Measurements from ENCODE around the gene KCNQ5. TPM values are rescaled to one million over a fixed set of nuclear protein-coding genes. Genes with fewer than 3 reads are reported as not detected.

Gene KCNQ5
- total RNA-seq, 1 donor from 2014 or later = 0.08 TPM

GRCh38 chr6:73011945-73012344 lies 390.1 kb downstream of the KCNQ5 start:
- DNase-seq (ENCODE audit: low spot score) = no peak
- H3K4me1 Mint-ChIP-seq (ENCODE audit: unreplicated experiment) = no peaks in the 10 kb centered on the region
- H3K4me3 Mint-ChIP-seq (ENCODE audit: unreplicated experiment) = no peak overlapping the region
- no peaks in the 10 kb centered on the region for H3K27me3 Mint-ChIP-seq (ENCODE audit: unreplicated experiment)
- H3K36me3 Mint-ChIP-seq (ENCODE audit: low read depth, unreplicated experiment) = no peaks in the 10 kb centered on the region
- TF ChIP-seq CTCF (IDR thresholded peaks at IDR 0.05; ENCODE audit: unreplicated experiment) = no peak
- H3K27ac Mint-ChIP-seq (ENCODE audit: unreplicated experiment) = no peak overlapping the region
- H3K9me3 Mint-ChIP-seq (ENCODE audit: unreplicated experiment) = no peaks in the 10 kb centered on the region

- H3K4me3 Mint-ChIP-seq (ENCODE audit: unreplicated experiment) = no peak overlapping the region
- H3K36me3 Mint-ChIP-seq (ENCODE audit: low read depth, unreplicated experiment) = no peaks in the 10 kb centered on the region
- no peaks in the 10 kb centered on the region for H3K4me1 Mint-ChIP-seq (ENCODE audit: unreplicated experiment)
- DNase-seq (ENCODE audit: low spot score) = no peak
- no peak overlapping the region for H3K27ac Mint-ChIP-seq (ENCODE audit: unreplicated experiment)
- H3K27me3 Mint-ChIP-seq (ENCODE audit: unreplicated experiment) = no peaks in the 10 kb centered on the region
- TF ChIP-seq CTCF (IDR thresholded peaks at IDR 0.05; ENCODE audit: unreplicated experiment) = no peak
- no peaks in the 10 kb centered on the region for H3K9me3 Mint-ChIP-seq (ENCODE audit: unreplicated experiment)
Observed at GRCh38 chr6:73017476-73017875, 395.6 kb downstream of the KCNQ5 start.

GRCh38 chr6:73024598-73024997 lies 402.7 kb downstream of the KCNQ5 start:
- no peak overlapping the region for H3K4me3 Mint-ChIP-seq (ENCODE audit: unreplicated experiment)
- H3K27me3 Mint-ChIP-seq (ENCODE audit: unreplicated experiment) = no peaks in the 10 kb centered on the region
- H3K4me1 Mint-ChIP-seq (ENCODE audit: unreplicated experiment) = peaks cover 11% of the 10 kb centered on the region
- no peak overlapping the region for H3K27ac Mint-ChIP-seq (ENCODE audit: unreplicated experiment)
- DNase-seq (ENCODE audit: low spot score) = no peak
- no peaks in the 10 kb centered on the region for H3K36me3 Mint-ChIP-seq (ENCODE audit: low read depth, unreplicated experiment)
- TF ChIP-seq CTCF (IDR thresholded peaks at IDR 0.05; ENCODE audit: unreplicated experiment) = no peak
- H3K9me3 Mint-ChIP-seq (ENCODE audit: unreplicated experiment) = no peaks in the 10 kb centered on the region

- TF ChIP-seq CTCF (IDR thresholded peaks at IDR 0.05; ENCODE audit: unreplicated experiment) = no peak
- Mint-ChIP-seq H3K4me3 (ENCODE audit: unreplicated experiment) (no peak overlapping the region), H3K9me3 (ENCODE audit: unreplicated experiment) (no peaks in the 10 kb centered on the region), H3K27ac (ENCODE audit: unreplicated experiment) (no peak overlapping the region), H3K27me3 (ENCODE audit: unreplicated experiment) (no peaks in the 10 kb centered on the region), H3K36me3 (ENCODE audit: low read depth, unreplicated experiment) (no peaks in the 10 kb centered on the region), H3K4me1 (ENCODE audit: unreplicated experiment) (peaks cover 11% of the 10 kb centered on the region)
- no peak for DNase-seq (ENCODE audit: low spot score)
Observed at GRCh38 chr6:73027691-73028090, 405.8 kb downstream of the KCNQ5 start.

- Mint-ChIP-seq H3K27ac (ENCODE audit: unreplicated experiment) (no peak overlapping the region), H3K36me3 (ENCODE audit: low read depth, unreplicated experiment) (no peaks in the 10 kb centered on the region), H3K4me1 (ENCODE audit: unreplicated experiment) (peaks cover 11% of the 10 kb centered on the region), H3K27me3 (ENCODE audit: unreplicated experiment) (no peaks in the 10 kb centered on the region), H3K9me3 (ENCODE audit: unreplicated experiment) (no peaks in the 10 kb centered on the region), H3K4me3 (ENCODE audit: unreplicated experiment) (no peak overlapping the region)
- no peak for TF ChIP-seq CTCF (IDR thresholded peaks at IDR 0.05; ENCODE audit: unreplicated experiment)
- peak; percentile 7 for DNase-seq (ENCODE audit: low spot score)
Observed at GRCh38 chr6:73028124-73028766, 406.4 kb downstream of the KCNQ5 start.

Measured in endothelial cell (in vitro differentiated cells).